HG03280 (cell line): ENCODE results near the gene IFIT5.
A peak's percentile ranks its signal among the peaks of the same experiment; 100 is the strongest.
"Not testable (repeated sequence)": the region's sequence is repeated elsewhere in the genome, so short reads cannot be mapped to it uniquely, and the experiment has no call there.

Source experiments
- ATAC-seq: cut with Tn5 transposase; IDR thresholded peaks from one replicate; pipeline ENCODE4 v1.9.1; 2021; ENCODE audit warnings: mild to moderate bottlenecking, moderate library complexity; ENCODE audit not compliant: unreplicated experiment

The IFIT5 gene

DNA sequence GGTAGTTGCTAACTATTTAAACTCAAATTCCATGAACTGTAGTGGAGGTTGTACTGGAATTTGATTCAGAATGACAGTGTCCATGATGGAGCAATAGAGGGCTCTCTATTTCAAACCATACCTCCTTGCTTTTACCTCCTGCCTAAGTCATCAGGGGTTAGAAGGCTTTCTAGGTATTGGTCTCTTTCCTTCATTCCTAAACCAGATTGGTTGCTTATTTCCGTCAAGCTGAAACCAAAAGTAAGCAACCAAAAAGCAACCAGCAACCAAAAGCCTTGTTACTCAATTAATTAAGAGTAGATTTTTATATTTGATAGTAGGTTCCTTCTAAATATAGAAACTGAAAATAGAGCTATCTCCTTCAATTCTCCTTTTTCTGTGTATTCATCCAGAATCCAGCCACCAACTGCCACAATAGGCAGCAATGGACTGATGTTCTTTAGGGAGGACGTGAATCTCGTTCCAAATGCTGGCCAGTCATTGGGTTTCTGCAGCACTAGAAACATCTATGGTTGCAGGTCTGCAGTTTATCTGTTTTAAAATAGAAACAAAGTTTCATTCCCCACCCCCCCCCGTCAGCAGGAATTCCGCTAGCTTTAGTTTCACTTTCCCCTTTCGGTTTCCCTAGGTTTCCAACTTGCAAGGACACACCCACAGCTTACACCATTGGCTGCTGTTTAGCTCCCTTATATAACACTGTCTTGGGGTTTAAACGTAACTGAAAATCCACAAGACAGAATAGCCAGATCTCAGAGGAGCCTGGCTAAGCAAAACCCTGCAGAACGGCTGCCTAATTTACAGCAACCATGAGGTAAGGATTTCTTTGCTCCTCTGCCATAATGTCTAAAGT lies 22.2 kb upstream of the IFIT5 start, which contains the start of gene IFIT1:
Gene IFIT1, plus strand, starts transcription at position 717 of the 850 bp plus-strand sequence. Its CDS starts 90 bp downstream, at position 807.
- ATAC-seq: peak; percentile 63

DNA sequence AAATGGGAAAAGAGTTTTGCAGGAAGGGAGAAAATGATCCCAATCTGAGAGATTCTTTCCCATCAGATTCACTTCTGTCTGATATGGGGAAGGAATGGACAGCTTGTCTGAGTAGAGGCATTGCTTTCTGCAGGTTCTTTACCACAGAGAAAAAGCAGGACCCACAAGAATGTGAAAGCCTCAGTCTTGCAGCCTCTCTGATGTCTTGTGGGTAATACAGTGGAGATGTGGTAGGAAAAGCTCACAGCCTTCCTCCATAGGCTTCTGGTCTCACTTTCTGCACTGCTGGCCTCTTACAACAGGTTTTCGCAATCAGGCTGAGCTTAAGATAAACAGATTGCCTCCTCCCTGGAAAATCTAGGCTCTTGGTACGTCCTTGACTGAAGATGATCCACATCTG lies 21.4 kb upstream of the IFIT5 start:
- peak; percentile 35 for ATAC-seq

DNA sequence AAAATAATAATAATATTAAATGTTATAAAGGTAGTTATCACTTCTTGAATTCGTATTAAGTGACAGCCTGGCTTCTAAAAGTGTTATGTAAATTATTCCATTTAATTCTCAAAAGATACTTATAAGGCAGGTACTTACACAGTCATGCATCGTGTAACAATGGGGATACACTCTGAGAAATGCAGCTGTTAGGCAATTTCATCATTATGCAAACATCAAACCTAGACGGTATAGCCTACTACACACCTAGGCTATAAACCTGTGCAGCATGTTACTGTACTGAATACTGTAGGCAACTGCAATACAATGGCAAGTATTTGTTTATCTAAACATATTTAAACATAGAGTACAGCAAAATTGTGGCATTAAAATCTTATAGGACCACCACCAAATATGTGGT lies 20.5 kb upstream of the IFIT5 start:
- no peak for ATAC-seq

DNA sequence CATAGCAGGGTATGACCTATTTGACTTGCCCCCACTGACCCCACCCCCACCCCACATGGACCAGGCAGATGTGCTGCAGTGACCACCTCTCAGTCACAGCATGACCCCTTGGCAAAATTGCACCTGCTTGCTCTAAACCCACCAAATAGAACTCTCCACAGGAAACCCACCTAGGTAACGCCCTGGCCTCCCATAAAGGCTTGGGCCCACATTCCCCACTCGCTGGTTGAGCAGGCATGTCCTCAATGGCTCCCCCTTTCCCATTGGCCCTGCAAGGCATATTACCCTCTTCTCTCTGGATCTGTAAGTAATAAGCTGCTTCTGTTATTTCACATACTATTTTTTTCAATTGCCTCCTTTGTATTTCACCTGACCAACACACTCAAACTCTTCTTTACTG lies 19.2 kb upstream of the IFIT5 start:
- no peak for ATAC-seq

DNA sequence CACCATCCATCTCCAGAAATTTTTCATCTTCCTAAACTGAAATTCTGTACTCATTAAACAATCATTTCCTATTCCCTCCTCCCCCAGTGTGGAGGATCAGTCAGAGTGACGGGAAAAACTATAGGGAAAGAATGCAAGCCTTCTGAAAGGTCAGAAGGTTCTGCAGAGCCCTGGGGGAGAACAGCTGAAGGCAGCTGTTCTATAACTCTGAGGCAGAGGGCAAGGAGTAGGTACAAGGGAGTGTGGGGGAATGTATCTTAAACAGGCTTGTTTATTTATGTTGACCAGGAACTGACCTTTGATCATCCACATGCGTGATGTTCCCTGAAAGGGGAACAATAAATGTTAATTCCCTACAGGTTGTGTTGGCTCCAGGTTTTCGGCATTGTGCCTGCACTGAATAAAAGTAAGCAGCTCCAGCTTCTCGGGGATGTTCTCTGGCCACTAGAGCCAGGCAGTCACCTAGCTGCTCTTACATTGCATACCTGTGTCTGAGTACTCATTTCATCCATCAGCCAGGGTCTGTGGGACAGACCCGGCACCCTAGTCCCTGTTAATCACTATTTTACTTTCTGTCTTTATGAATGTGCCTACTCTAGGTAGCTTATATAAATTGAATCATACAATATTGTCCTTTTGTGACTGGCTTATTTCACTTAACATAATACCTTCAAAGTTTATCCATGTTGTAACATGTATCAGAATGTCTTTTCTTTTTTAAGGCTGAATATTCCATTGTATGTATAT lies 16.2 kb upstream of the IFIT5 start:
- ATAC-seq: no peak

DNA sequence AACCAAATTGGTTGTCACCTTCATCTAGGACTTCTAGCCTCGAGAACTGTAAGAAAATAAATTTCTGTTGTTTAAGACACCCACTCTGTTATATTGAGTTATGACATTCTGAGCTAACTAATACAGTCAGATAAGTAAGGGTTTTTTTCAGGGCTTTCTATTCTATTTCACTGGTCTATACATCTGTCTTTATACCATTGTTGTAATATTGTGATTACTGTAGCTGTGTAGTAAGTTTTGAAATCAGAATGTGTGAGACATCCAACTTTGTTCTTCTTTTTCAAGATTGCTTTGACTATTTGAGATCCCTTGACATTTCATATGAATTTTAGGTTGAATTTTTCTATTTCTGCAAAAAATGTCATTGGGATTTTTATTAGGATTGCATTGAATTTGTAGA lies 14.4 kb upstream of the IFIT5 start:
- no peak for ATAC-seq

DNA sequence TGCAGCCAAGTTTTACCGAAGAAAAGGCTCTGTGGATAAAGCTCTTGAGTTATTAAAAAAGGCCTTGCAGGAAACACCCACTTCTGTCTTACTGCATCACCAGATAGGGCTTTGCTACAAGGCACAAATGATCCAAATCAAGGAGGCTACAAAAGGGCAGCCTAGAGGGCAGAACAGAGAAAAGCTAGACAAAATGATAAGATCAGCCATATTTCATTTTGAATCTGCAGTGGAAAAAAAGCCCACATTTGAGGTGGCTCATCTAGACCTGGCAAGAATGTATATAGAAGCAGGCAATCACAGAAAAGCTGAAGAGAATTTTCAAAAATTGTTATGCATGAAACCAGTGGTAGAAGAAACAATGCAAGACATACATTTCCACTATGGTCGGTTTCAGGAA lies 11.3 kb upstream of the IFIT5 start:
- no peak for ATAC-seq

DNA sequence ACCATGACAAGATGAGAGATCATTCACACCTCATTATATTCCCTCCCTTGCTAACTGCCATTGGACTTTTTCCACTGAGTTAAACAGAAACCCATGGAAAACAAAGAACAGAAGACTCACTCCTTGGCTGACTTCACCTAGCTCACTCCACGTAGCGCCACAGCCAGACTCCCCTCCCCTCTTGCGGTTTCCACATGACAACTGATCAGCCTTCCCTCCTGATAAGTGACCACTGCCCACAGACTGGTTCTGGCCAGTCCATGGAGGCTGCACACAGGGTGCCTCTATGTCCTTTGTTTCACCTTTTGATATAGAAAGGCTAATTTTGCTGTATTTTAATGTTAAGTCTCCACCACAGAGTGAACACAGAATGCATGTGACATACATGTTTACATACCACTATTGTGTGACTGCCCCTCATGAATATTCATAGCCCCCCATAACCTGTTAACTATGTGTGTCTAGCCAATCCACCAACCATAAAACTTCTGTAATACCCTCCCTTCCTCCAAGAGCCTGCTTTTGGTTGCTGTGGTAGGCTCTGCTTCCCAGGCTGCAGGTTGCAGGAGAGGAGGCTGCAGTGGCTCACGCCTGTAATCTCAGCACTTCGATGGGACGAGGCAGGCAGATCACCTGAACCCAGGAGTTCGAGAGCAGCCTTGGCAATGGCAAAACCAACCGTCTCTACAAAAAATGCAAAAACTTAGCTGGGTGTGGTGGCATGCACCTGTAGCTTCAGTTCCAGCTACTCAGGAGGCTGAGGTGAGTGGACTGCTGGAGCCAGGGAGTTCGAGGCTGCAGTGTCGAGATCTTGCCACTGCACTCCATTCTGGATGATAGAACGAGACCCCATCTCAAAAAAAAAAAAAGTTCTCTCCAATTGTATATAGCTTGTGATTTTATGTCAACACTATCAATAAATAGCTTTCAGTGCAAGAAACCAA lies 10.0 kb upstream of the IFIT5 start:
- ATAC-seq: no peak

DNA sequence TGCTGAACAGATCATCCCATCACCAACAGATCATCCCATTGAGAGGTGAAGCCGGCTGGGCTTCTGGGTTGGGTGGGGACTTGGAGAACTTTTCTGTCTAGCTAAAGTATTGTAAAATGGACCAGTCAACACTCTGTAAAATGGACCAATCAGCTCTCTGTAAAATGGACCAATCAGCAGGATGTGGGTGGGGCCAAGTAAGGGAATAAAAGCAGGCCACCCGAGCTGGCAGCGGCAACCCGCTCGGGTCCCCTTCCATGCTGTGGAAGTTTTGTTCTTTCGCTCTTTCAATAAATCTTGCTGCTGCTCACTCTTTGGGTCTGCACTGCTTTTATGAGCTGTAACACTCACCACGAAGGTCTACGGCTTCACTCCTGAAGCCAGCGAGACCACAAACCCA lies 8.2 kb upstream of the IFIT5 start:
- not testable (repeated sequence) for ATAC-seq

DNA sequence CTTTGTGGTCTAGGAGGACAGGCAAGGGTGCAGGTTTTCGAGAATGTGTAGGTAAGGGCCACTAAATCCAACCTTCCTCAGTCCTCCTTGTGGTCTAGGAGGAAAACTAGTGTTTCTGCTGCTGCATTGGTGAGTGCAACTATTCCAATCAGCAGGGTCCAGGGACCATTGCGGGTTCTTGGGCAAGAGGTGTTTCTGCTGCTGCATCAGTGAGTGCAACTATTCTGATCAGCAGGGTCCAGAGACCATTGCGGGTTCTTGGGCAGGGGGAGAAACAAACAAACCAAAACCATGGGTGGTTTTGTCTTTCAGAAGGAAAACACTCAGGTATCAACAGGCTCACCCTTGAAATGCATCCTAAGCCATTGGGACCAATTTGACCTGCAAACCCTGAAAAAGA lies 6.6 kb upstream of the IFIT5 start:
- ATAC-seq: not testable (repeated sequence)

DNA sequence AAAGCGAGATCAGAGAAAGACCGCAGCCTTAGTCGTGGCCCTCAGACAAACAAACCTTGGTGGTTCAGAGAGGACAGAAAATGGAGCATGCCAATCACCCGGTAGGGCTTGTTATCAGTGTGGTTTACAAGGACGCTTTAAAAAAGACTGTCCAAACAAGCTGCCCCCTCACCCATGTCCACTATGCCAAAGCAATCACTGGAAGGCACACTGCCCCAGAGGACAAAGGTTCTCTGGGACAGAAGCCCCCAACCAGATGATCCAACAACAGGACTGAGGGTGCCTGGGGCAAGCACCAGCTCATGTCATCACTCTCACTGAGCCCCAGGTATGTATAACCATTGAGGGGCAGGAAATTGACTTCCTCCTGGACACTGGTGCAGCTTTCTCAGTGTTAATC lies 5.1 kb upstream of the IFIT5 start:
- not testable (repeated sequence) for ATAC-seq

DNA sequence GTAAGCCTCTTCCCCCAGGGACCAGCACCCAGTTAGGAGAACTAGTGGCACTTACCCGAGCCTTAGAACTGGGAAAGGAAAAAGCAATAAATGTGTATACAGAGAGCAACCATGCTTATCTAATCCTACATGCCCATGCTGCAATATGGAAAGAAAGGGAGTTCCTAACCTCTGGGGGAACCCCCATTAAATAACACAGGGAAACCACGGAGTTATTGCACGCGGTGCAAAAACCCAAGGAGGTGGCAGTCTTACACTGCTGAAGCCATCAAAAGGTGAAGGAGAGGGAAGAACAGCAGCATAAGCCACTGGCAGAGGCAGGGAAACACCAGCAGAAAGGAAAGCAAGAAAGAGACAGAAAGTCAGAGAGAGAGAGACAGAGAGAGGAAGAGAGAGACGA lies 3.8 kb upstream of the IFIT5 start:
- not testable (repeated sequence) for ATAC-seq

DNA sequence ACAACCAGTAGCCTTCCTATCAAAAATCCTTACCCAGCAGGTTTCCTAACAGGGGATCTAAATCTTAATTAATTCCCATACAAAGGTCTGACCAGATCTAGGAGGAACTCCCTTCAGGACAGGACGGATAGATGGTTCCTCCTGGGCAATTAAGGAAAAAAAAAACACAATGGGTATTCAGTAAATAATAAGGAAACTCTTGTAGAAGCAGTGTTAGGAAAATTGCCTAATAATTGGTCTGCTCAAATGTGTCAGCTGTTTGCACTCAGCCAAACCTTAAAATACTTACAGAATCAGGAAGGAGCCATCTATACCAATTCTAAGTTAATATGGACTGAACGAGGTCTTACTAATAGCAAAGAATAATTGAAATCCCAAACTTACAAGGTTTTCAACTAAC lies 3.2 kb upstream of the IFIT5 start:
- not testable (repeated sequence) for ATAC-seq

DNA sequence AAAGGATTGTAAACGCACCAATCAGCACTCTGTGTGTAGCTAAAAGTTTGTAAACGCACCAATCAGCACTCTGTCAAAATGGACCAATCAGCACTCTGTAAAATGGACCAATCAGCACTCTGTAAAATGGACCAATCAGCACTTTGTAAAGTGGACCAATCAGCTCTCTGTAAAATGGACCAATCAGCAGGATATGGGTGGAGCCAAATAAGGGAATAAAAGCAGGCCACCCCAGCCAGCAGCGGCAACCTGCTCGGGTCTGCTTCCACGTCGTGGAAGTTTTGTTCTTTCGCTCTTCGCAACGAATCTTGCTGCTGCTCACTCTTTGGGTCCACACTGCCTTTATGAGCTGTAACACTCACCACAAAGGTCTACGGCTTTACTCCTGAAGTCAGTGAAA lies 2.1 kb upstream of the IFIT5 start:
- not testable (repeated sequence) for ATAC-seq

DNA sequence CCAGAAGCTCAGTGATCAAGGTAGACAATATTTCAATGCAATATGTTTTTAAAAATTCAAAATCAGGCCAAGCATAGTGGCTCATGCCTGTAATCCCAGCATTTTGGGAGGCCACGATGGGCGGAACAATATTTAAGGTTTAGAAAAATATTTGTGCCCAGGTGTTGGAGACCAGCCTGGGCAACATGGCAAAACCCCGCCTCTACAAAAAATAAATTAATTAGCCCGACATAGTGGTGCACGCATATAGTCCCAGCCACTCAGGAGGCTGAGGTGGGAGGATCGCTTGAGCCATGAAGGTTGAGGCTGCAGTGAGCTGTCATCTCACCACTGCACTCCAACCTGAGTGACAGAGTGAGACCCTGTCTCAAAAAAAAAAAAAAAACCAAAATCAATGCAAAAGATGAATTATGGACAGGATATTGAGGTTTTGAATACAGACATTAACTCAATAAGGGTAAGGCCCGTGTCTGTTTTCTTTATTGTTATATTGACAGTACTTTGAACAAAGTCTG lies 913 bp upstream of the IFIT5 start:
- ATAC-seq: no peak

DNA sequence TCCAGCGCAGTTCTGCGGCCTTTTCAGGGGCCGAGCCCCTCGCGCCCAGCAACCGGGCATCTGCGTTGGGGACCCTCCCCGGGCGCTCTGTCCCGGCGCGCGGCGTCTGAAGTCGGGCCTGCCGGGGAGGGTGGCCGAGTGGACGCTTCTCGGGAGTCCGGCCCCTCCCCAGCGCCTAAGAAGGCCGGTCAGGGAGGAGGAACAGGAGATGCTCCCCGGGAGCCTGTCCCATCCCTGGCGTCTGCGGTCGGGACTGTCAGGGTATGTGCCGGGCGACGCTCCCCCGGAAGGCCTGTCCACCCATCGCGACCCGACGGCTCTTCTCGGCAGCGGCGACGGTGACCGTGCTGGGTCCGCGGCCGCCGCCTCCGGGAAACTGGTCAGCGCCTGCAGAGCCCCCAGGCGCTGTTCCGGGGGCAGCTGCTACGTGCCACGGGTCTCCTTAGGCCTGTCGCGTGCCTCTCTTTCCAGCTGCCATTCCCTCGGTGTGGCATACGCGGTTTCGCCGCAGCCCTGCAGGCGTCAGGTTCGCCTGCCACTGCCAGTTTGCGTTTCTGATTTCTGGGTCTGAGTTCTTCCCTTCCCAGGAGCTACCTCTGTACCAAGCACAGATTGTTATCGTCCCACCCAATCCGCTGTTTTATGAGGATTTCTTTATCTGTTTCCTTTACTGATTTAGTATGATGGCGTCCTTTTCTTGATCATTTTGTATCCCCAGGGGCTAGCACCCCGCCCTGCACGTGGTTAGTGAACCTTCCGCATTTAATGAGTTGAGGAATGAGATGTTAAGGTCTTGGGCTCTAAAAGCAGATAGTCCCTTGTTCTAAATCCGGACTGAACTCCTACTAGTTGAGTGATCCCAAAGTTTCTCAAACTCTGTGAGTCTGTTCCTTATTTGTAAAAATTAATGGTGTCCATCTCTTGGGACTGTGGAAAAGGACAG lies 782 bp downstream of the IFIT5 start:
- peak; percentile 37 for ATAC-seq

DNA sequence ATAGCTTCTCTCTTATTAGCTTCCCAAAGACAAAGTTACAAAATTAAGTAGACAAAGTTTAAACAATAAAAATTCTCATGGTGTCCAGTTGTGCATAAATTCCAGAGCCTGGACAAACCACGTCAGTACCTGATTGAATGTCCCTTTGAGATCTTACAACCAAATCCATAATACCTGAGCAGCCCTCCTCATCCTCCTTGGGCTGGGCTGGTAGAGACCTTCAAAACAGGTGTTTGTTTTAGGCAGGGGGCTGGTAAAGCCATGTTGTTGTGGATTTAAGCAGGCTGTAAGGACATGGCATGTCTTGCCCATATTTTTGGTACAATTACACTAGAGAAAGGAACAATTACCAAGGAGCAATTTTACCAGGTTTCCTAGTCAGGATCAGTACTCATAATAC lies 2.1 kb downstream of the IFIT5 start:
- no peak for ATAC-seq

DNA sequence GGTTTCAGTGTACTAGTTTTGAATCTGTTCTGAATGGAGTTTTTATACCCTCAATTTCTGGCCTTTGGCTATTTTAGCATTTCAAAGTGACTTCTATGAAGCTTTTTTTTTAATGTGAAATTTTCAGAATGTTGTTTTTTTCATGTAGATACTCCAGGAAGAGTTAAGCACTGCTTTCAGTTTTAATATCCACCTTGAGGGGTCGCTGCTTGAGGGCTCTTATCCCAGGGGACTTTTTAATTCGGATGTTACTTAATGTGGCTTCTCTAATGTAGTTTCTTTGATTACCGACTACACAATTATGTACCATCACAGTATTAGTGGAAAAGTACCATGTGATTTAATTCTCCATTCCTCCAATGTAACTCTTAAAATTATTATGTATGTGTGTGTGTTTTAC lies 5.2 kb downstream of the IFIT5 start:
- no peak for ATAC-seq

DNA sequence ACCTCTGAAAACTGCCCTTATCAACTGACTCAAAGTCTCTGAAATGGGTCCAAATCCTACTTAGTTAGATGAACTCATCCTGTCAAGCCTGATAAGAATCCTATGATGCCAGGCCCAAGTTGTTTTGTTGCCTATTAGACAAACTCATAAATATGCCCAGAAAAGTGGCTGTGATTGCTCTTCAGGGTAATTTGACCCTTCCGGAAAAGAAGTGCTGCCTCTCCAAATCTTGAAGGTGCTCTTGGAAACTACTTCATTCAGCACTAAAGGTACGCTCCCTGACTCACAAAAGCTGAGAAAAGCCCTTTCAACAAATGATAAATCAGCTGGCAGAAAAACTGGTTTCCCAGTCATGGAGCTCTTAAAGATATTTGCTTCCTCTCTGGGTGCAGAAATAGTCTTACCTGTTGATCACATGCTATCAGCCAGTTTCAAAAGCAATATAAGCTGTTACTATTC lies 6.7 kb downstream of the IFIT5 start:
- no peak for ATAC-seq

DNA sequence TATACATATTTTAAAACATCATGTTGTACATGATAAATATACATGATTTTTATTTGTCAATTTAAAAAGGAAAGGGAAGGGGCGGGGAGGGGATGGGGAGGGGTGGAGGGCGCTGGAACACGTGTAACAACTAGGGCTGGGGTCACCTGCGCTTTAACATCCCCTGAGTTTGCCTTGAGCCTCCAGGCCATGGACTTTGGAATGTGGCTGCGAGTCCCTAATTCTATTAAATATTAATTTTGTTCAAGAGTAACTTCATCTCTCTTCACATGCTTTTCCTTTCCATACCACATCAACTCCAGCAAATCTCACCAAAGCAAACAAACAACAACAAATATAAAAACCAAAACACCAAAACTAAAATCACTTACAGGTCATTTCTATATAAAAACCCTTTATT lies 10.6 kb downstream of the IFIT5 start:
- ATAC-seq: no peak
